Hematopoietic multipotent progenitor cell treated with erythropoietin and hydrocortisone succinate and interleukin-3 and kit ligand, for 4 days (in vitro differentiated cells): ENCODE data around the gene SCPEP1.
"Not testable (repeated sequence)": the region's sequence is repeated elsewhere in the genome, so short reads cannot be mapped to it uniquely, and the experiment has no call there.

Source experiments
- DNase-seq: peaks from one replicate; pipeline ENCODE4 v3.0.0-alpha.2; 2015

SCPEP1 gene

DNA sequence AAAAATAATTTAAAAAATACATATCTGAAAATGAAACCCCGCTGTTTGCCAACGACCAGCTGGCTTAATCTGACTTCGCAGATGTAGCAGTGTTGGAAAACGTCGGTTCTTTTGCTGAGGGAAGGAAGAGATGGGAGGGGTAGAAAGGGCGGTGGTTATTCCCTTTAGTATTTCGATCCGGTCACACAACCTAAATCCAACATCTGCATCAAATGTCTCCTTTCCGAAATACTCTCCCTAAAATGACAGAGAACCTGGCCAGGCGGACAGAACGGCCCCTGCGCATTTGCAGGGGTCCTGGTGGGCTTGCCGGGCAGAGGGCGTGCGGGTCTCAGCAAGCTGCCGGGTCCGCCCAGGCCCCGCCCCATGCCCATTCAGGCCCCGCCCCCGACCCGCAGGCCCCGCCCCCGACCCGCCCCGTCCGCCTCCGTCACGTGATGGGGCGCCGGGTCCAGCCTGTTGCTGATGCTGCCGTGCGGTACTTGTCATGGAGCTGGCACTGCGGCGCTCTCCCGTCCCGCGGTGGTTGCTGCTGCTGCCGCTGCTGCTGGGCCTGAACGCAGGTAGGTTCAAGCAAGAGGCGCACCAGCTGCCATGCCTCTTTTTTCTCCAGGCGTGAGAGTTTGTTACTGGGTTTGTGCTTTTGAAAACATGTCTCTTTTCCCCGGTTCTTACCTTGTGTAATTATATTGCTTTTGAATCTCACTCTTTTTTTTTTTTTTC is at the start of gene SCPEP1:
SCPEP1 (plus strand) TSS at position 459 of the 723 bp plus-strand sequence; CDS start at position 488, 29 bp downstream.
- DNase-seq: peak; percentile 89

GRCh38 chr17:56928586-56928985 is 49.3 kb upstream of the SCPEP1 start:
- DNase-seq: no peak

DNA sequence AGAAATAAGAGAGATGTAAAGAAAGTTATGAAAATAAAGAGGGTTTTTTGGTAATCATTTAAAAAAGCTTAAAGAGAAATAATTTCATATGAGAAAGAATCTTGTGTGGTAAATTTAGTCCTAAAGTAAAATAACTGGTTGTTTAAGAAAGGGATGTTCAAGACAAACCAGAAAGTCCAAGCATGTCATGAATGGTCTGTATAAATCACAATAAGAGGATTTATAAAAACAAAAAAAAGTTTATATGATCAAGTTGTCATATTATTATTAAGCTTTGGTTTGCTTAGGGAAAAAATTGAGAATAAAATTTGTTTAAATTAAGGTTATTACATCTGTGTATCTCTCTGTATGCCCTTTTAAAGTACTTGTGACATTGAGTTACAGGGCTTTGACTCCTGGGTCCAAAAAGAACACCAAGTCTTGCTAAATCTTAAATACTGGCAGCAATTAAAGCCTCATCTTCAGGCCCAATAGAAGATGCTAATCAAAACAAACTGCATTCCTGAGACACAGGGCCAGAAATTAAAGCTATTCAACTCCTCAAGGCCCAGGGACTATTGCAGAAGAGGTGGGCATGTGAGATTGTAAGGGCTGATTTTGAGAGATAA is 48.5 kb upstream of the SCPEP1 start:
- DNase-seq: peak; percentile 40

DNA sequence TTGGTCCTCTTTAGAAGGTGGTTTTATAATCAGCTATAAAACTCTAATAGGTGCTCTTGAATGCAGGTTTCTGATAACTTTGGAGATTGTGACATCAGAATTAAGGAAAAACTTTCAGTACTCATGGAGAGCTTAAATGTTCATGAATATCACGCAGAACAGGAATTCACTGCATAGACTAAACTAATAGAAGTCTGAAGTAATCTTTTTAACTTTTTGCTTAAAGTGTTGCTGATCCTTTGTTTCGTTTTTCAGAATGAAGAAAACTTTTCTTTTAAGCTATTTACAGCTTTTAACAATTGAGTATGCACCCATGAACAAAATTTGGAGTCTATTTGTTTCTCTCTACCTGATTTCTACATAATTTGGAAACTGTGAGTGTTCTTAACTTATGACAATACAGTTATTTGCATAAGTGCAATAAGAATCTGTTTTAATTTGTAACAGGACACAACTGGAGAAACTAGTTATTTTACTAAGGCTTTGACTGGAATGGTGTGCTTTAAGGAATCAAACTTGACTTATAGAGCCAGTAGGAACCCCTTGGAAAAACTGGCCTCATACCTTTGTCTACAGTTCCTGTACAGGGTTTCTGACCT is 47.1 kb upstream of the SCPEP1 start:
- DNase-seq: no peak

DNA sequence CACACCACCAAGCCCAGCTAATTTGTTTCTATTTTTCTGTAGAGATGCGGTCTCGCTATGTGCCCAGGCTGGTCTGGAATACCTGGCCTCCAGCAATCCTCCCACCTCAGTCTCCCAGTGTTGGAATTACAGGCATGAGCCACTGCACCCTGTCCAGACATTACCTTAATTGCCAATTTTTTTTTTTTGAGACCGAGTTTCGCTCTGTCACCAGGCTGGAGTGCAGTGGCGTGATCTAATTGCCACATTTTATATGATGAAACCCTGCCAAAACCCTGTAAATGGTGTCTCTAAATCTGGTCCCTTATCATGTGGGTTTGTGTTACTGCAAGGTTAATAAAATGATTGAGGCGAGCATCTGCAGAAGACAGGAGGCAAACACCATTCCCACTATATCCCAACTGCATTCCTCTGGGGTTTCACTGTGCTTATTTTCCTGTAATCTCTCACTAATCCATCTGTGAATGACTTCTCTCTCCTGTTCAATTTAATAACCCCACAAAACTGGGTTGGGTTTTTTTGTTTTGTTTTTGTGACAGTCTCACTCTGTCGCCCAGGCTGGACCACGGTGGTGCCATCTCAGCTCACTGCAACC is 44.7 kb upstream of the SCPEP1 start:
- DNase-seq: no peak

DNA sequence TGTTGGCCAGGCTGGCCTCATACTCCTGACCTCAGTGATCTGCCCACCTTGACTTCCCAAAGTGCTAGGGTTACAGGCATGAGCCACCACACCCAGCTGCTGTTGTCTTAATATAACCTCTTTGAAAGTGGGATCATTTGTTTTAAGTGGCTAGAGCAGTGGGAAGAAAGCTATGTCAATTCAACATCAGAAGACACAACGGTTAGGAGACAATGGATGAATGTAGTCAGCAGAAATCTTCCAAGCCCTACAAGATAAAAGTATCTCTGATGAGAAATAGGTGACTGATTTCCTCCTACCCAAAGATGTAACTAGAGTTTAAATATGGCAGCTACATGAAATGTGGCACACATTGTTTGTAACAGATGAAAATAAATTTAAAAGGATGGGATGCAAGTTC is 44.1 kb upstream of the SCPEP1 start:
- no peak for DNase-seq

DNA sequence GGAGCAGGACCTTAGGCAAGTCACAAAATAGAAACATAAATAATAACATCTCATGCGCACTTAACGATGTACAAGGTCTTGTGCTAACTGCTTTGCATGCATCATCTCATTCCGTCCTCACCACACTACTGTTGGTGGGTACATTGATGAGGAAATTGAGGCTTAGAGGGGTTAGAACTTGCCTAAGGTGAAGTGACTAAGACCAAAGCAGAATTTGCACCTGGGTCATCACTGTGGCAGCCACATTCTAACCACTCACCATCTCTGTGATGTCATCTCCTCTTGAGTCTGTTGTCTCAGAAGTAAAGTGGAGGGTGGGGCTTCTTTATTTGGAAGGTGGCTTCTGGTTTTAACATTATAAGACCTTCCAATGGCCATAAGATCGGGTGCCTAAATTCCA is 43.7 kb upstream of the SCPEP1 start:
- no peak for DNase-seq

DNA sequence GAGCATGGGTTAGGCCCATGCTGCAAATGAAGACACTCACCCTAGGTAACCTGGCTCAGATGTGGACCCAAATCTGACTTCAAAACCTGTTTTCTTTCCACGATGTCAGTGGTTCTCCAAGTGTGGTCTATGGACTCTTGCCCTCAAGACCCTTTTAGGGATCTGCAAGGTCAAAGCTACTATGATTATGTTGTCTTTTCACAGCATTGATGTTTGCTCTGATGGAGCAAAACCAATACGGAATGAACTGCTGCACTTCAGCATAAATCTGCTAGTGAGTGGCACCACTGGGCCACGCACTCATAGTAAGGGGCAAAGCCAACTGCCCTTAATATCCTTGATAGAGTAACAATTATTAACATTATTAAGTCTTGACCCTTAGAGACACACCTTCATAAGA is 42.5 kb upstream of the SCPEP1 start:
- DNase-seq: no peak

DNA sequence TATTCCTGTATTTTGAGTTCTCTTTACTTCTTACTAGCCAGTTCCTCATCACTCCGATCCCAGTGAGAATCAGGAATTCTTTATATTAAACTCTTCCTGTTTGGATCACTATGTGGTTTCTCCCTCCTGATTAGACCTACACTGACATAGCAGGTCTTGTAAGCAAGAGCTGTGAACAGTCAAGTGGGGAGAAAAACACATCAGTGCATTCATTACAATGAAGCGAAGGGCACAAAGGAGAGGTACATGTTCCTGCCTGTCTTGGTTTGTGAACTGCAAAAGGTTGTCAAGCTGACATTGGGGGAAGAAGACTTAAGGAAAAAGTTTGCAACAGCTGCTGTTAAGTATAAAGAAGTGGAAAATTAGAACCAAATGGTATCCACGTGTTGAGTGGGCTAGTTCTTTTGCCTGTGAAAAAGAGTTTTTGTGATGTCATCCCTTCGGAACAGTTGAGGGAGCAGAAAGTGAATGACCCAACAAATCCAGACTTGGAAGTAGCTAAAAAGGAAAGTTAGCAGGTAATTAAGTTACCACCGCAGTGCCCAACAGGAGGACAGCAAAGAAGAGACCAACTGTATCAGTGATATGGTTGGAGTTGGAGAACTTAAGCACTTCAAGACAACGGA is 41.1 kb upstream of the SCPEP1 start:
- DNase-seq: no peak

DNA sequence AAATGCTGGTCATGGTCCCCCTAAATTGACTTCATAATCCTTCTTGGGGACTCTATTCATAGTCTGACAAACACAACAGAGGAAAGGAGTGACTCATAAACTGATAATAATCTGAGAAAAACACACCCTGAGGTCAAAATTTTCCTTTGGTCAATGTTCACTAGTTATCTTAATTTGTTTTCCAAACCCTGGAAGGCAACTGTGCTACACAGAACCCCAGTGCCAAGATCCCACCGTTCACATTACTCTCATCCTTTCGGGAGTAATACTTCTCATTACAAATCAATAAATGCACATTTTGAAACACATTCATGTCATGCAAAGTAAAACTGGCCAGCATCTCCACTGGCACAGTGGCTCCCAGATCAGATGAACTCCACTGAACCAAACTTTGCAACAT is 40.2 kb upstream of the SCPEP1 start:
- peak; percentile 41 for DNase-seq

DNA sequence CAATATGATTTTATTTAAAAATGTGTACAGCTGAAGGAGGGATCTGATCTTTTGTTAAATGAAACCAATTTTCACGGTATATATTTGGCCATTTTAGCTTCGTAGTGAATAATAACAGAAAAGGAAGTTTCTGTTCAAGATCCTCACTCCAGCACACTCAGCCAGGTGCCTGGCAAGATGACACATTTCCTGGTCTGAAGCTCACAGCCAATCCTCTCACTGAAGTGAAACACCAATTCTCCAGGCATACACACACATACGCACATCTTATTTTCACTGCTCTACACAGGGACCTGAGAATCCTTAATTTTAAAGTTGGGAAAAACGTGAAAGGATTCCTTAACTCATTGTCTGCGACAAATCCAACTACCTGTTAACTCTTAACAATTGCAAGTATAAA is 39.7 kb upstream of the SCPEP1 start:
- not testable (repeated sequence) for DNase-seq

GRCh38 chr17:56939869-56940484 is 38.0 kb upstream of the SCPEP1 start:
- peak; percentile 93 for DNase-seq

GRCh38 chr17:56943505-56944125 is 34.3 kb upstream of the SCPEP1 start:
- no peak for DNase-seq

- DNase-seq: no peak
Measured at GRCh38 chr17:56945938-56946505, 31.9 kb upstream of the SCPEP1 start.

- no peak for DNase-seq
Measured at GRCh38 chr17:56947741-56948140, 30.2 kb upstream of the SCPEP1 start.

DNA sequence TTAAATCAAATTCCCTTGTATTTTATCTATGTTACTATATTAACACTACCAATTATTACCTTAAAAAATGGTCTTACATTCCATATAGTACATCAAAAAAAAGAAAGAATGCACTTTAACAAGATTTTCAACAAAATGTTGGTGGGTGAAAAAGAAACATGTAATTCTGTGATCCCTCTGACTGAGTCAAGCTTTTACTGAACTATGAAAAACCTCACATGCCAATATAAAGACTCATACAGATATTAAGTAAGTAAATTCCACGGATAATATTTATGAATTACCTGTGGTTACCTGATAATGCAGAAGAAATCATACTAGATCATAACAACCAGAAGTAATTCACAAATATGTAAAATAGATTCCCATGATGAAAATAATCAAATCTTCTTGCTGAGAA is 29.4 kb upstream of the SCPEP1 start:
- DNase-seq: no peak

GRCh38 chr17:56949595-56949994 is 28.3 kb upstream of the SCPEP1 start:
- no peak for DNase-seq

- DNase-seq: no peak
Measured at GRCh38 chr17:56956992-56957391, 20.9 kb upstream of the SCPEP1 start.

DNA sequence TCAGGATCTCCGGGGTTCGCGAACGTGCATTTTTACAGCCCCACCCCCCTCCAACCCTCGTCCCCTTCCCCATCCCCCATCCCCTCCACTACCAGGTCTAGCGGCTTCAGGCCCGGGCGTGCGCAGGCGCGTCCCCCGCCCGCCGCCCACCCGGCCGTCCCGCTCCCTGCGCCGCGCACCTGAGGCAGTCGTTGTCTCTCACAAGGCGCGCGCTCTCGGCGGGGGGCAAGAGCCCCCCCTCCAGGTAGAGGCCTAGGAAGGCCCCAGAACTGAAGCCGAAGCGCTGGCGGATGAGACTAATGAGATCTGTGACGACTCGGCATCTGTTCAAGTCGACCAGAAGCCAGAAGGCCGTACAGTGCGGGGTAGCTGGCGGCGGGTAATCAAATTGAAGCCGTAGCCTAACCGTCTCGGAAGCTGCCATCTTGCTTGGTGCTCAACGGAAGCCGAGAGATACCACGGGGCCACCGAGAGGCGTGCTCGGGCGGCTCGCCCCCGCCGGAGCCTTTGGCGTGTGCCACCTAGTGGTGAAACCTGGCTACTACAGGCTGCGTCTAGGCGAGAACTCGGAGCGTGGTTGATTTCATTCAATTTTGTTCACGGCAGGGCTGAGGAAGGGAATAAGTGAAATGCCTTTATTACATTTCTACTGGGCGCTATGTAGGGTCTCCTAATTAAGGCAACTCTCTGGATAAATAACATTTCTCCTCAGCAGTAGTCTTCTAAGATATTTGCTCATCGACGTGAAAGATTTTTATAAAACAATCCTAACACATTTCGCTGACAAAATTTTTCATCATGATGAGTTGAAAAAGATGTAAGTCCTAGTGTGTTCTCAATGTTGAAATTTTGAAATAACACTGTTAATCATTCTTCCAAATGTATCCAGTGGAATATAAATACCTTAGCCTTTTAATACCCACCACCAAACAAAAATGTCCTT is 17.1 kb upstream of the SCPEP1 start, which contains the start of gene COIL:
COIL (minus strand) TSS at position 455 of the 943 bp plus-strand sequence; CDS start at position 424, 31 bp downstream.
- DNase-seq: peak; percentile 96

GRCh38 chr17:56965241-56965640 is 12.7 kb upstream of the SCPEP1 start:
- DNase-seq: not testable (repeated sequence)

- DNase-seq: not testable (repeated sequence)
Measured at GRCh38 chr17:56965681-56966080, 12.2 kb upstream of the SCPEP1 start.
